ENCODE data around the gene NPM1.
"Not testable (repeated sequence)": the region's sequence is repeated elsewhere in the genome, so short reads cannot be mapped to it uniquely, and the experiment has no call there.

The NPM1 gene

GRCh38 chr5:171386006-171386671, 1.5 kb upstream of the NPM1 start:
- no peak for DNase-seq

GRCh38 chr5:171386861-171387344, 746 bp upstream of the NPM1 start:
- no peak for DNase-seq

GRCh38 chr5:171387970-171388815, 544 bp downstream of the NPM1 start:
- peak; percentile 89 for DNase-seq

GRCh38 chr5:171388816-171389168, 1.1 kb downstream of the NPM1 start:
- DNase-seq: peak; percentile 76

- DNase-seq: no peak
These were observed 3.4 kb downstream of the NPM1 start for GRCh38 chr5:171390883-171391677.

- no peak for DNase-seq
These were observed 4.4 kb downstream of the NPM1 start for GRCh38 chr5:171391996-171392577.

GRCh38 chr5:171392585-171393159, 5.0 kb downstream of the NPM1 start:
- DNase-seq: no peak

- no peak for DNase-seq
These were observed 7.4 kb downstream of the NPM1 start for GRCh38 chr5:171395042-171395441.

GRCh38 chr5:171396583-171396982, 8.9 kb downstream of the NPM1 start:
- not testable (repeated sequence) for DNase-seq

GRCh38 chr5:171397190-171397589, 9.5 kb downstream of the NPM1 start:
- no peak for DNase-seq

- no peak for DNase-seq
These were observed 9.9 kb downstream of the NPM1 start for GRCh38 chr5:171397599-171397998.

GRCh38 chr5:171398660-171399059, 11.0 kb downstream of the NPM1 start:
- not testable (repeated sequence) for DNase-seq

GRCh38 chr5:171400169-171400568, 12.5 kb downstream of the NPM1 start:
- no peak for DNase-seq

GRCh38 chr5:171401167-171401947, 13.7 kb downstream of the NPM1 start:
- DNase-seq: no peak

GRCh38 chr5:171402751-171403150, 15.1 kb downstream of the NPM1 start:
- DNase-seq: not testable (repeated sequence)

- DNase-seq: no peak
These were observed 18.0 kb downstream of the NPM1 start for GRCh38 chr5:171405615-171406014.

- no peak for DNase-seq
These were observed 19.6 kb downstream of the NPM1 start for GRCh38 chr5:171407234-171407633.

- no peak for DNase-seq
These were observed 21.8 kb downstream of the NPM1 start for GRCh38 chr5:171409164-171410136.

- no peak for DNase-seq
These were observed 22.5 kb downstream of the NPM1 start for GRCh38 chr5:171410181-171410580.

GRCh38 chr5:171412186-171412585, 24.5 kb downstream of the NPM1 start:
- DNase-seq: no peak

All from activated CD4-positive, alpha-beta T cell treated with anti-CD3 and anti-CD28 coated beads, Interleukin-2, Interleukin-6, amounts not matched to agents 100 ng/mL and 50 ng/mL, durations not matched to agents 16 hours and 8 hours (primary cell).